RWPE2 (cell line): Measurements from ENCODE around the gene PNPLA2.

ENCODE experiments used
- ATAC-seq: fragments of 200-7000 bp; cut with Tn5 transposase; 3 replicates; pipeline ENCODE4 v1.9.1; 2021; ENCODE audit warnings: low read depth
- DNase-seq: peaks from one replicate; pipeline ENCODE4 v3.0.0-alpha.2; 2020; ENCODE audit warnings: low spot score
- H3K27ac ChIP-seq: fragments of 450-650 bp; 2 replicates; pipeline ENCODE4 v1.5.1; 2017; ENCODE audit warnings: mild to moderate bottlenecking; ENCODE audit not compliant: poor library complexity, severe bottlenecking
- H3K27me3 ChIP-seq: fragments of 250-450 bp; sonication (Bioruptor Pico); 2 replicates; pipeline ENCODE4 v1.5.1; 2021; ENCODE audit warnings: mild to moderate bottlenecking, moderate library complexity; ENCODE audit not compliant: insufficient read depth, poor library complexity, severe bottlenecking
- H3K36me3 ChIP-seq: fragments of 250-450 bp; sonication (Bioruptor Pico); 2 replicates; pipeline ENCODE4 v1.5.1; 2020; ENCODE audit warnings: low read depth, mild to moderate bottlenecking, moderate library complexity
- H3K4me1 ChIP-seq: fragments of 250-450 bp; sonication (Bioruptor Pico); 2 replicates; pipeline ENCODE4 v1.5.1; 2021; ENCODE audit warnings: mild to moderate bottlenecking, moderate library complexity; ENCODE audit not compliant: insufficient read depth, poor library complexity, severe bottlenecking
- H3K4me3 ChIP-seq: fragments of 250-450 bp; sonication (Bioruptor Pico); 2 replicates; pipeline ENCODE4 v1.5.1; 2021; ENCODE audit warnings: mild to moderate bottlenecking, moderate library complexity; ENCODE audit not compliant: severe bottlenecking
- H3K9me3 ChIP-seq: fragments of 250-450 bp; sonication (Bioruptor Pico); 2 replicates; pipeline ENCODE4 v1.5.1; 2021; ENCODE audit warnings: mild to moderate bottlenecking, moderate library complexity; ENCODE audit not compliant: severe bottlenecking
- CTCF ChIP-seq: fragments of 450-650 bp; IDR thresholded peaks from one replicate; pipeline ENCODE4 v1.5.1; 2017; ENCODE audit warnings: mild to moderate bottlenecking, moderate library complexity; ENCODE audit not compliant: poor library complexity, severe bottlenecking

PNPLA2 gene

GRCh38 chr11:856397-856796, 37.7 kb downstream of the PNPLA2 start:
- Histone ChIP-seq H3K9me3 (no peaks in the 10 kb centered on the region), H3K27me3 (no peaks in the 10 kb centered on the region), H3K4me3 (no peak overlapping the region), H3K36me3 (no peaks in the 10 kb centered on the region; the same call in none of the 2 replicates), H3K27ac (no peak overlapping the region), H3K4me1 (no peaks in the 10 kb centered on the region)
- DNase-seq = no peak
- TF ChIP-seq CTCF = no peak
- ATAC-seq = no peak

- H3K4me1 ChIP-seq = no peaks in the 10 kb centered on the region
- H3K4me3 ChIP-seq = no peak overlapping the region
- TF ChIP-seq CTCF = no peak
- no peaks in the 10 kb centered on the region for H3K9me3 ChIP-seq
- H3K27me3 ChIP-seq = no peaks in the 10 kb centered on the region
- DNase-seq = no peak
- ATAC-seq = no peak
- no peak overlapping the region for H3K27ac ChIP-seq
- peaks cover 13% of the 10 kb centered on the region for H3K36me3 ChIP-seq
Measured at GRCh38 chr11:858053-858761, 39.5 kb downstream of the PNPLA2 start.

GRCh38 chr11:858762-859339, 40.1 kb downstream of the PNPLA2 start:
- no peak for TF ChIP-seq CTCF
- no peaks in the 10 kb centered on the region for H3K27me3 ChIP-seq
- DNase-seq (no peak), ATAC-seq (no peak)
- H3K27ac ChIP-seq = no peak overlapping the region
- no peak overlapping the region for H3K4me3 ChIP-seq
- no peaks in the 10 kb centered on the region for H3K9me3 ChIP-seq
- no peaks in the 10 kb centered on the region for H3K4me1 ChIP-seq
- peaks cover 14% of the 10 kb centered on the region for H3K36me3 ChIP-seq

GRCh38 chr11:859394-860131, 40.8 kb downstream of the PNPLA2 start:
- no peaks in the 10 kb centered on the region for H3K4me1 ChIP-seq
- DNase-seq (no peak), ATAC-seq (peak; percentile 33)
- H3K4me3 ChIP-seq = no peak overlapping the region
- no peak for TF ChIP-seq CTCF
- H3K27ac ChIP-seq = no peak overlapping the region
- H3K9me3 ChIP-seq = no peaks in the 10 kb centered on the region
- H3K27me3 ChIP-seq = no peaks in the 10 kb centered on the region
- peaks cover 21% of the 10 kb centered on the region for H3K36me3 ChIP-seq
